H9 (cell line): Measurements from ENCODE around the gene PAEP. TPM values are rescaled to one million over a fixed set of nuclear protein-coding genes. Genes with fewer than 3 reads are reported as not detected.

ENCODE experiments used
- DNase-seq: peaks from one replicate; pipeline ENCODE4 v3.0.0-alpha.2; 2017
- H2AFZ ChIP-seq: one replicate; pipeline ENCODE4 v1.6.1; 2013; ENCODE audit warnings: mild to moderate bottlenecking, low read length, control low read depth, moderate library complexity
- H2AK5ac ChIP-seq: 2 replicates; pipeline ENCODE4 v1.6.1; 2013; ENCODE audit warnings: low read length, control low read depth, mixed read lengths; ENCODE audit not compliant: insufficient read length
- H2BK120ac ChIP-seq: one replicate; pipeline ENCODE4 v1.6.1; 2013; ENCODE audit warnings: low read depth, mild to moderate bottlenecking, low read length, control low read depth, inconsistent platforms; ENCODE audit not compliant: poor library complexity, severe bottlenecking
- H2BK12ac ChIP-seq: 2 replicates; pipeline ENCODE4 v1.6.1; 2013; ENCODE audit warnings: low read length, control low read depth, mixed read lengths, low read depth; ENCODE audit not compliant: insufficient read length
- H2BK15ac ChIP-seq: 2 replicates; pipeline ENCODE4 v1.6.1; 2013; ENCODE audit warnings: low read depth, low read length, control low read depth
- H2BK20ac ChIP-seq: one replicate; pipeline ENCODE4 v1.6.1; 2013; ENCODE audit warnings: low read depth, mild to moderate bottlenecking, low read length, control low read depth, inconsistent platforms; ENCODE audit not compliant: poor library complexity, severe bottlenecking
- H2BK5ac ChIP-seq: 2 replicates; pipeline ENCODE4 v1.6.1; 2013; ENCODE audit warnings: low read length, control low read depth, mixed read lengths; ENCODE audit not compliant: insufficient read length
- H3K14ac ChIP-seq: 2 replicates; pipeline ENCODE4 v1.6.1; 2013; ENCODE audit warnings: low read length, control low read depth; ENCODE audit not compliant: insufficient read depth
- H3K18ac ChIP-seq: 2 replicates; pipeline ENCODE4 v1.6.1; 2013; ENCODE audit warnings: low read depth, mild to moderate bottlenecking, mixed read lengths, low read length, control low read depth; ENCODE audit not compliant: insufficient read length
- H3K23ac ChIP-seq: 2 replicates; pipeline ENCODE4 v1.6.1; 2013; ENCODE audit warnings: low read length, control low read depth, mixed read lengths, low read depth; ENCODE audit not compliant: insufficient read length
- H3K23me2 ChIP-seq: 2 replicates; pipeline ENCODE4 v1.6.1; 2013; ENCODE audit warnings: low read depth, mild to moderate bottlenecking, mixed read lengths, low read length, control low read depth; ENCODE audit not compliant: insufficient read length, poor library complexity, severe bottlenecking
- H3K27ac ChIP-seq: 2 replicates; pipeline ENCODE4 v1.5.1; 2013; ENCODE audit warnings: low read length, control low read depth, mixed read lengths, low read depth; ENCODE audit not compliant: insufficient read length
- H3K27me3 ChIP-seq: 2 replicates; pipeline ENCODE4 v1.6.1; 2013; ENCODE audit warnings: low read length, control low read depth, inconsistent platforms; ENCODE audit not compliant: insufficient read depth
- H3K4ac ChIP-seq: 2 replicates; pipeline ENCODE4 v1.6.1; 2013; ENCODE audit warnings: low read depth, mild to moderate bottlenecking, control low read depth, inconsistent platforms, low read length, moderate library complexity
- H3K4me1 ChIP-seq: 2 replicates; pipeline ENCODE4 v1.6.1; 2013; ENCODE audit warnings: low read length, control low read depth, inconsistent platforms; ENCODE audit not compliant: insufficient read depth
- H3K4me2 ChIP-seq: 2 replicates; pipeline ENCODE4 v1.6.1; 2013; ENCODE audit warnings: low read length, control low read depth, mixed read lengths; ENCODE audit not compliant: insufficient read length, insufficient read depth
- H3K56ac ChIP-seq: 2 replicates; pipeline ENCODE4 v1.6.1; 2013; ENCODE audit warnings: low read depth, mild to moderate bottlenecking, mixed read lengths, low read length, control low read depth; ENCODE audit not compliant: insufficient read length
- H3K79me1 ChIP-seq: 2 replicates; pipeline ENCODE4 v1.6.1; 2013; ENCODE audit warnings: low read depth, mild to moderate bottlenecking, moderate library complexity, low read length, control low read depth, inconsistent platforms; ENCODE audit not compliant: insufficient read depth, poor library complexity, severe bottlenecking
- H3K79me2 ChIP-seq: 2 replicates; pipeline ENCODE4 v1.6.1; 2013; ENCODE audit warnings: low read length, control low read depth, inconsistent platforms; ENCODE audit not compliant: insufficient read depth
- H3K9ac ChIP-seq: 2 replicates; pipeline ENCODE4 v1.6.1; 2013; ENCODE audit warnings: low read length, control low read depth, mixed read lengths; ENCODE audit not compliant: insufficient read length; ENCODE audit errors: extremely low read depth
- H3K9me3 ChIP-seq: one replicate; pipeline ENCODE4 v1.6.1; 2013; ENCODE audit warnings: low read depth, low read length, inconsistent platforms; ENCODE audit not compliant: control insufficient read depth
- H3T11ph ChIP-seq: one replicate; pipeline ENCODE4 v1.6.1; 2013; ENCODE audit warnings: mild to moderate bottlenecking, low read length, control low read depth, inconsistent platforms
- H4K20me1 ChIP-seq: one replicate; pipeline ENCODE4 v1.6.1; 2013; ENCODE audit not compliant: control insufficient read depth, insufficient read length, insufficient read depth
- H4K5ac ChIP-seq: 2 replicates; pipeline ENCODE4 v1.6.1; 2013; ENCODE audit warnings: low read depth, mild to moderate bottlenecking, mixed read lengths, low read length, control low read depth; ENCODE audit not compliant: insufficient read length
- H4K8ac ChIP-seq: replicated peaks from 2 replicates; pipeline ENCODE4 v1.6.1; 2013; ENCODE audit warnings: low read length, control low read depth, mixed read lengths, low read depth; ENCODE audit not compliant: insufficient read length
- H4K91ac ChIP-seq: 2 replicates; pipeline ENCODE4 v1.6.1; 2013; ENCODE audit warnings: low read depth, mild to moderate bottlenecking, moderate library complexity, mixed read lengths, low read length, control low read depth; ENCODE audit not compliant: insufficient read length
- H3K27ac Mint-ChIP-seq, 3 experiments: 2 replicates in 2 of 3; 3 replicates in 1 of 3; pipeline ENCODE4 v1.8.0; 2020 to 2021; ENCODE audit warnings: mixed read lengths in 3 of 3, mild to moderate bottlenecking in 1 of 3, moderate library complexity in 1 of 3
- H3K27me3 Mint-ChIP-seq: 2 replicates; pipeline ENCODE4 v1.8.0; 2021; ENCODE audit warnings: low read depth, mild to moderate bottlenecking, moderate library complexity, mixed read lengths
- H3K36me3 Mint-ChIP-seq, 3 experiments: 2 replicates in 2 of 3; 3 replicates in 1 of 3; pipeline ENCODE4 v1.8.0; 2020 to 2021; ENCODE audit warnings: low read depth in 3 of 3, mixed read lengths in 3 of 3; ENCODE audit not compliant: insufficient read depth in 1 of 3
- H3K4me1 Mint-ChIP-seq, 2 experiments: 2 replicates each; pipeline ENCODE4 v1.8.0; 2020; ENCODE audit warnings: mixed read lengths in 2 of 2
- H3K4me3 Mint-ChIP-seq, 2 experiments: 2 replicates in 1 of 2; 3 replicates in 1 of 2; pipeline ENCODE4 v1.8.0; 2020 to 2021; ENCODE audit warnings: mild to moderate bottlenecking in 2 of 2, mixed read lengths in 2 of 2, moderate library complexity in 1 of 2
- H3K9me3 Mint-ChIP-seq, 2 experiments: 2 replicates in 1 of 2; 3 replicates in 1 of 2; pipeline ENCODE4 v1.8.0; 2020; ENCODE audit warnings: mild to moderate bottlenecking in 2 of 2, mixed read lengths in 2 of 2, moderate library complexity in 1 of 2
- WGBS: extraction: QIAGEN DNeasy Blood & Tissue Kit; methylation state at CpG from one replicate; pipeline ENCODE4 v1.1.7; 2013; ENCODE audit warnings: missing lambda C conversion rate, low lambda C conversion rate, mixed read lengths; ENCODE audit not compliant: insufficient read length; ENCODE audit errors: extremely low coverage; 5-methylcytosine and 5-hydroxymethylcytosine counted together
- total RNA-seq: library from RNA; stranded (reverse); gene quantifications from 2 replicates; pipeline ENCODE4 v1.2.1, GENCODE V29; 2021
- TF ChIP-seq, protein P1 (sequence below): fragments of 200-600 bp; sonication (generic); conservative IDR thresholded peaks from 3 replicates; pipeline ENCODE4 v1.8.0; 2021; ENCODE audit warnings: antibody characterized with exemption, mild to moderate bottlenecking

Gene PAEP
- total RNA-seq, 1 experiment from 2014 or later, result not detected

DNA sequence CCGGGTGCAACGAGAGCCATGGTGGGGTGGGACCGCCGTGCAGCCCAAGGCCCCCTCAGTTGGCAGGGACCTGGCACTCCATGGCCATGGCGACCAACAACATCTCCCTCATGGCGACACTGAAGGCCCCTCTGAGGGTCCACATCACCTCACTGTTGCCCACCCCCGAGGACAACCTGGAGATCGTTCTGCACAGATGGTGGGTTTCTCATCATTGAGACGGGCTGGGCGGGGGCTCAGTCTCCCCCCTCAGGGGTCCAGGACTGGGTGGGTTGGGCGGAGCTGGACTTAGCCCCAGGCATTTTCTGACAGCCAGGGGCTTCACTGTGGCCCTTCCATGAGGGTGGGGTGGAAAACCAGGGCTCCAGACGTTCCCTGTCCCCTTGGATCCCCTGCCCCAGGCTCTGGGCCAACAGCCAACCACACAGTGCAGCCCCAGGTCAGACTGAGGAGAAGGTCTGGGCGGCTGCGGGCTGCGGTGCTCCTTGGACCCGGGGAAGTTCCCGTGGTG is 734 bp downstream of the PAEP start:
- Histone ChIP-seq H2BK15ac (no peak overlapping the region), H3K4me2 (no peak overlapping the region), H3K27ac (no peak overlapping the region), H3K23ac (no peak overlapping the region), H3K9me3 (no peaks in the 10 kb centered on the region), H2BK120ac (no peak overlapping the region), H2BK5ac (no peak overlapping the region), H4K20me1 (no peaks in the 10 kb centered on the region), H2AK5ac (no peak overlapping the region), H2AFZ (no peak overlapping the region), H3K9ac (no peak overlapping the region), H2BK20ac (no peak overlapping the region), H3K18ac (no peak overlapping the region), H3K27me3 (no peaks in the 10 kb centered on the region), H4K5ac (no peak overlapping the region), H2BK12ac (no peak overlapping the region), H3K79me2 (no peaks in the 10 kb centered on the region), H3T11ph (no peak overlapping the region), H3K79me1 (no peaks in the 10 kb centered on the region), H4K8ac (no peak overlapping the region), H3K4ac (no peak overlapping the region), H3K56ac (no peak overlapping the region), H3K14ac (no peak overlapping the region), H3K4me1 (no peaks in the 10 kb centered on the region; the same call in 1 of the 2 replicates), H4K91ac (no peak overlapping the region), H3K23me2 (no peaks in the 10 kb centered on the region)
- Mint-ChIP-seq H3K4me3 (no peak overlapping the region), H3K27ac (no peak overlapping the region), H3K9me3 (no peaks in the 10 kb centered on the region), H3K27me3 (peaks cover 2% of the 10 kb centered on the region; the same call in 1 of the 2 replicates), H3K4me1 (peaks cover 4 to 5% of the 10 kb centered on the region in 2 experiments), H3K36me3 (no peaks in the 10 kb centered on the region; a peak in 1 of 7 replicates)
- no peak for DNase-seq
- no CpG with 5 or more reads among the region's 17 CpGs for WGBS
- TF ChIP-seq, protein P1, sequence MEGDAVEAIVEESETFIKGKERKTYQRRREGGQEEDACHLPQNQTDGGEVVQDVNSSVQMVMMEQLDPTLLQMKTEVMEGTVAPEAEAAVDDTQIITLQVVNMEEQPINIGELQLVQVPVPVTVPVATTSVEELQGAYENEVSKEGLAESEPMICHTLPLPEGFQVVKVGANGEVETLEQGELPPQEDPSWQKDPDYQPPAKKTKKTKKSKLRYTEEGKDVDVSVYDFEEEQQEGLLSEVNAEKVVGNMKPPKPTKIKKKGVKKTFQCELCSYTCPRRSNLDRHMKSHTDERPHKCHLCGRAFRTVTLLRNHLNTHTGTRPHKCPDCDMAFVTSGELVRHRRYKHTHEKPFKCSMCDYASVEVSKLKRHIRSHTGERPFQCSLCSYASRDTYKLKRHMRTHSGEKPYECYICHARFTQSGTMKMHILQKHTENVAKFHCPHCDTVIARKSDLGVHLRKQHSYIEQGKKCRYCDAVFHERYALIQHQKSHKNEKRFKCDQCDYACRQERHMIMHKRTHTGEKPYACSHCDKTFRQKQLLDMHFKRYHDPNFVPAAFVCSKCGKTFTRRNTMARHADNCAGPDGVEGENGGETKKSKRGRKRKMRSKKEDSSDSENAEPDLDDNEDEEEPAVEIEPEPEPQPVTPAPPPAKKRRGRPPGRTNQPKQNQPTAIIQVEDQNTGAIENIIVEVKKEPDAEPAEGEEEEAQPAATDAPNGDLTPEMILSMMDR, result no peak
